GM12872 (cell line): ENCODE results near the gene FGFR2.

Source experiments
- TF ChIP-seq, protein P1 (sequence below): IDR thresholded peaks from 3 replicates; pipeline ENCODE4 v1.5.1; 2011; ENCODE audit warnings: low read depth, mild to moderate bottlenecking, low read length, moderate library complexity; ENCODE audit not compliant: insufficient read depth

FGFR2 gene

DNA sequence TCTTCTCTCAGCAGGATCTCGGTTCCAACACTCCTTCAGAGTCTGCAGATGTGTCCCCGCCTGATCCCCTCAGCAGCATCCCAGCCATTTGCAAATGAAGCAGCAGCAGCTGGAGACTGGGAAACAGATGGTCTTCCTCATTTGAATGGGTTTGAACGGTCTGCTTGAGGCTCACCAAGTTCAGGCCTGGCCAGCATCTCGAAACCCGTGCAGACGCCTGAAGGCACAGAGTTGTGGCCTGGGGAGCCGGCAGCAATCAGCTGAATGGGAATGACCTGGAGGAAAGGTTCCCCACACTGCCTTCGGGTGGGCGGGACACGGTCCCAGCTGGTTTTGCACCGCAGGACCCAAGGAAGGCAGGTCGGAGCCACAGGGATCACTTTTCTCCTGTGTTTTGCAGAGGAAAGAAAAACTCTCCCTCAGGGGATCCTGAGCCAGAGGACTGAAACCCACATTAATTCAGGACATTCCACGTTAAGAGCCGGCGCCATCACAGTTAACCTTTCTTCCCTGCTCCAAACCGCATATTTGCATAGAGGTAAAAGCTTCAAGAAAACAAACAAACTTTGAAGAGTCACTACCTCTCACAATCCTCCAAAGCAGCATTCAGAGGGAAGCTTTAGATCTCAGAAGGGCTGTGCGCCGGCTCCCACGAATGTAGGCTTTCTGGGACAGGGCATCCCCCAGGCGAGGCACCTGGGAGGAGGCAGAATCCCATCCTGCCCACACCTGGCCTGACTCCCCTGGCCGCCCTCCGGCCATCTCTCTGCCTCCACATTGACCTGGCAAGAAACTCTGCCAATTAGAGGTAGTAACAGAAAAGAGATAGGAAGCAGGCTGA lies 17.7 kb downstream of the FGFR2 start:
- TF ChIP-seq, protein P1, sequence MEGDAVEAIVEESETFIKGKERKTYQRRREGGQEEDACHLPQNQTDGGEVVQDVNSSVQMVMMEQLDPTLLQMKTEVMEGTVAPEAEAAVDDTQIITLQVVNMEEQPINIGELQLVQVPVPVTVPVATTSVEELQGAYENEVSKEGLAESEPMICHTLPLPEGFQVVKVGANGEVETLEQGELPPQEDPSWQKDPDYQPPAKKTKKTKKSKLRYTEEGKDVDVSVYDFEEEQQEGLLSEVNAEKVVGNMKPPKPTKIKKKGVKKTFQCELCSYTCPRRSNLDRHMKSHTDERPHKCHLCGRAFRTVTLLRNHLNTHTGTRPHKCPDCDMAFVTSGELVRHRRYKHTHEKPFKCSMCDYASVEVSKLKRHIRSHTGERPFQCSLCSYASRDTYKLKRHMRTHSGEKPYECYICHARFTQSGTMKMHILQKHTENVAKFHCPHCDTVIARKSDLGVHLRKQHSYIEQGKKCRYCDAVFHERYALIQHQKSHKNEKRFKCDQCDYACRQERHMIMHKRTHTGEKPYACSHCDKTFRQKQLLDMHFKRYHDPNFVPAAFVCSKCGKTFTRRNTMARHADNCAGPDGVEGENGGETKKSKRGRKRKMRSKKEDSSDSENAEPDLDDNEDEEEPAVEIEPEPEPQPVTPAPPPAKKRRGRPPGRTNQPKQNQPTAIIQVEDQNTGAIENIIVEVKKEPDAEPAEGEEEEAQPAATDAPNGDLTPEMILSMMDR: no peak

DNA sequence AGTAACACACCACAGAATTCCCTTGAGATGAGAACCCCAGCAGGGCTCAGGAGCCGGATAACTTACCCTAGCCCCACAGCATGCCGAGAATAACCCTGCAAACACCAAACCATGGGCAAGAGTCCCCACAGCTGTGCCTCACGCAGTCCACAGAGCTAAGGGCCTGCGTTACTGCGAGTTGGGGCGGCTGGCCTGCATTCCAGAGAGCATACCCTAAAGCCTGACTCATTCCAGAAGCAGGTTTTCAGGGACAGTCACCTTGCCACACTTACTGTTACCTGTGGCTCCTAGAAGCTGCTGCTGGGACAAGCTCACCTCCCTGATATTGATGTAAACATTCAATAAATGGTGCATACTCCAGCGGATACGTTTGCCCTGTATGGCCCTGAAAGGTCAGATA lies 18.6 kb downstream of the FGFR2 start:
- TF ChIP-seq, protein P1: no peak

DNA sequence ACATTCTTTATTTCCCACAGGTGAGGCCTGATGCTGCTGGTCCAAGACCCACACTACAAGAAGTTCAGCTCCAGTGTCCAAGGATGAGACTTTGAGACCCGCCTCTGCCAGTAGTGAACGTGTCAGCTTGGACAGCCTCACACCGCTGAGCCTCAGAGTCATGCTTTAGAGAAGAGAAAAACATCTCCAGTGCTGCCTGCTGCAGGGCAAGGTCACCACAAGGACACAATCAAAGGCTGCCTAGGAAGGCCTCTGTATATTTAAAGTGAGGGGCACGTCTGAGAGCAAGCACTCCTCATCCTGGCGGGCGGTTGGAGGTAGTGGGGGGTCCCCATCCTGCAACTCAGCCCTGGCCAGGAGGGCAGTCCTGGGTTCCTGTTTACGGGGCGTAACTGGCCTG lies 19.3 kb downstream of the FGFR2 start:
- TF ChIP-seq, protein P1: no peak

DNA sequence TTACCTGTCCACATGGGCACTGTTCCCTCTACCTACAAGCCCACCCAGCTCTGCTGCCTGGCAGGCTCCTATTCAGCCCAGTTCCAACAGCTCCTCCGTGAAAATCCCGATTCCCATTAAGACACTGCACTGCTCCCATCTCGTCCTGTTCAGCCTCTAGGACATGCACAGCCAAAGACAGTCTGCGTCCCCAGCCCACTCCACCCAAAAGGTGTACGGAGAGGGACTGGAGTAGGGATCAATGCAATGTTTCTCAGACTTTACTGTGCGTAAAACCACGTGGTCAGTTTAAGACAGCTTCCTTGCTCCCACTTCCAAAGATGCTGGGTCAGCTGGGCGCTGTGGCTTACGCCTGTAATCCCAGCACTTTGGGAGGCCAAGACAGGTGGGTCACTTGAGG lies 19.9 kb downstream of the FGFR2 start:
- TF ChIP-seq, protein P1: no peak

DNA sequence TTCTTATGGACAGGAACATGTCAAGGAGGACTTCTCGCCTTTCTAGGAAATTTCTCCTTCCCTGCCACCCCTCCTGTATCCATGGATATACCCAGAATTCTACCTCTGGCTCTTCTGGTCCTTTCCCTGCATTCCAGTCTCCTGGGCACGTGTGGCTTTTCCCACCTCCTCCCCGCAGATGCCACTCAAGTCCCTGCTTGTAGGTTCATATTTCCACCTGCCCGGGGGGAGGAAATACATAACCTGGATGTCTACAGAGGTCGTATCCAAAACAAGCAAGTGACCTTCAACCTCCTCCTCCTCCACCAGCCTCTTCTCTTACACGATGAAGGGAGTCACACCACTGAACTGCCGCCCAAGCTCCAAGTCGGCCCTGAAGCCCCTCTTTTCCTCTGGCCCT lies 20.7 kb downstream of the FGFR2 start:
- TF ChIP-seq, protein P1: no peak

DNA sequence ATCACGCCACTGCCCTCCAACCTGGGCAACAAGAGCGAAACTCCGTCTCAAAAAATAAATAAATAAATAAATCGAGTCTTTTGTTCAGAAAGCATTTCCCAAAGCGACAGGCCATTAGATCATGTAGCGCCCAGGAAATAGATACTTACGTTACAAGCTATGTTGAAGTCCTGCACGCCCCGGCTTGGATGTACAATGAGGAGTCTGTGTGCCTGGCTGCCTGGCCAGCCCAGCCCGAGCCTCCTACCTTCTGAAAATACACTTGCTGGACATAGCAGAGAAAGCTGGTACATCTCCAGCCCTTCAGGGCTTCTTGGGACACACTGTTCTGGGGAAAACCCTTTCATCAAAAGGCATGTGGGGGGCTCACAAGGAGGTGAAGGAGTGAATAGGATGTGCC lies 22.1 kb downstream of the FGFR2 start:
- TF ChIP-seq, protein P1: no peak

DNA sequence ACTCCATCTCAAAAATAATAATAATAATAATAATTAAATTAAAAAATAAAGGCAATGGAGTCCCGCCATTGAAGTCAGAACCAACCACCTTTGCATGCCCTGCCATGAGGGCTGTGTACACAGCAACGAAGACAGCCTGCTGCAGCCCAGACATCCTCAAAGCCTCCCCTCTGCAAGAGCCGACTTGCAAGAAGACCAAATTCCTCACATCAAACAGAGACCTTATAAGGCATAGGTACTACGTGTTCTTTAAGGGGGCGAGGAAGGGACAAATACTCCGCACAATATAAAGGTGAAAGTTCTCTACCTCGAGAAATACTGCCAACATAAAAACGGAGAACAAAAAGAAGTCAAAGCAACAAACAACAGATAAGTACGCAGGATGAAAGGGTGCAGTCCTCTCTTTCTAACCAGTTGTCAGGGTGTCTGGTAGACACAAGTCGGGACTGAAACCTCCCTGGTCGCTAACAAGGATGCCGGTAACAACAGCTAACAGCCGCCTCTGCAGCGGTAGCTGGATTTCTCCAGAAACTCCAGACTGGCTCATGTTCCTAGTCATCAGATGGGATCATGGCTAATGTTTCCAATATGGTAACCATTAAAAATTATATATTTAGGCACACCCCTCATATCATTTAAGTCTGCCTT lies 23.6 kb downstream of the FGFR2 start:
- TF ChIP-seq, protein P1: no peak
